ENCODE measurements around the gene WWP2.

WWP2 gene

DNA sequence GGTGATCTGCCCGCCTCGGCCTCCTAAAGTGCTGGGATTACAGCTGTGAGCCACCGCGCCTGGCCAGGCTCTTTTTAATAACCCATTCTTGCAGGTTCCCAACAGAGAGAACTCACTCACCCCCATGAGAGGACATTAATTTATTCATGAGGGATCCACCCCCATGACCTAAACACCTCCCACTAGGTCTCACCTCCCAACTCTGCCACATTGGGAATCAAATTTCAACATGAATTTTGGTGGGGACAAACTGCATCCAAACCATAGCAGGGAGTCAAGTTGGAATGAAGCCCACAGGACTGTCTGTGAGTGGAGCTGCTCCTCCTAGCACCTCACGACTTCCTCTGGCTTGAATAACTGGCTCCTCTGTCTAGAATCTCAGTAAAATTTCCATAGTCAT is 85.5 kb downstream of the WWP2 start:
- no peaks in the 10 kb centered on the region for H3F3A ChIP-seq (ENCODE audit: insufficient read depth, low read length)
- H3K27ac ChIP-seq (ENCODE audit: low read length), result no peak overlapping the region
- H3K9ac ChIP-seq (ENCODE audit: low read length), result no peak overlapping the region
- no peaks in the 10 kb centered on the region for H3K4me1 ChIP-seq (ENCODE audit: low read length)
- no peak overlapping the region for H2AFZ ChIP-seq (ENCODE audit: low read length)
- no peak for DNase-seq
- H3K36me3 ChIP-seq (replicated peaks; ENCODE audit: insufficient read depth, low read length), result no peaks in the 10 kb centered on the region
- no peaks in the 10 kb centered on the region for H3K79me2 ChIP-seq (ENCODE audit: low read length)
- no peaks in the 10 kb centered on the region for H3K9me3 ChIP-seq (replicated peaks; ENCODE audit: insufficient read depth, low read length)
- H4K20me1 ChIP-seq (ENCODE audit: insufficient read depth, low read length), result no peaks in the 10 kb centered on the region
- TF ChIP-seq EZH2phosphoT487 (IDR thresholded peaks at IDR 0.05; ENCODE audit: low read length) (no peak), EZH2 (optimal IDR thresholded peaks at IDR 0.05; ENCODE audit: low read depth, low read length) (no peak), CTCF (IDR thresholded peaks at IDR 0.05; ENCODE audit: low read length) (no peak)
- no peaks in the 10 kb centered on the region for H3K27me3 ChIP-seq (replicated peaks; ENCODE audit: insufficient read depth, low read length)
- no peaks in the 10 kb centered on the region for H3K9me2 ChIP-seq (replicated peaks; ENCODE audit: insufficient read depth, low read length)
- no peak overlapping the region for H3K4me3 ChIP-seq (ENCODE audit: low read length)
- no peak overlapping the region for H3K4me2 ChIP-seq (ENCODE audit: low read depth, low read length)

DNA sequence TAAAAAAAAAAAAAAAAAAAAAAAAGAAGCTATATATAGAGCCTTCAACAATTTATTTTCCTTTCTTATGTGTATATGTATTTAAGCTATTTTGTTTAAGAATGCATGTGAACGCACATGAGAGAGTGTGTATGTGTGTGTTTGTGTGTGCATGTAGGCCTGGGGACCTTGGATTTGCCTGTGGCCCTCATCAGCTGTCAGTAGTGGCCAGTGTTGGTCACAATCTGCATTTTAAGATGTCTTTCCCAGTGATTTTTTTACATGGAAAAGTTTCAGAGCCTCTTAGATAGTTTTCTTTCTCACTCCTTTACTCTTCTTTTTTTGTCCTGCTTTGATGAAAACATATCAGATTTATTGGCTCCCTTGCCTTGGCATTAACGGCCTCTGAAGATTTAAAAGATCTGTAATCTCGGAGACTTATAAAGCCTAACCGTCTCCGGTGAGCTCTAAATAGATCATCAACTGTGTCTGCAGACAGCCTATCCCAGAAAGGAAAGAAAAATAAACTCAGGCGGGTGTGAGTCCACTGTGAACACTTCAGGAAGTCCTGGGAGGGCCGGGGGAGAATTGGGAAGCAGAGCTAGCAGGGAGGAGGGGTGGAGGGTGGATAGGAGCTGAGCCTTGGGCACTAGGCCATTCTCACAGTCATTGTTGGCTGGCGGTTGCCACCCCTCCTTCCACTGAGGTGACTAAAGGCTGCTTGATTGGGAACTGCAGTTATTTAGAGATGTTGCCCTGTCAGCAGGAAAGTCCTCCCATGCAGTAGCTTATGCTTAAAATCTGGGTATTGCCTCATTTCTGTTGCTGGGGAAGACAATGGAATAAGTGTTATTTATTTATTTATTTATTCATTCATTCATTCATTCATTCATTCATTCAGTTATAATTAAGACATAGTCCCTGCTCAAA is 86.8 kb downstream of the WWP2 start:
- H4K20me1 ChIP-seq (ENCODE audit: insufficient read depth, low read length), result no peaks in the 10 kb centered on the region
- no peak overlapping the region for H2AFZ ChIP-seq (ENCODE audit: low read length)
- H3K79me2 ChIP-seq (ENCODE audit: low read length), result no peaks in the 10 kb centered on the region
- no peaks in the 10 kb centered on the region for H3F3A ChIP-seq (ENCODE audit: insufficient read depth, low read length)
- H3K9me2 ChIP-seq (replicated peaks; ENCODE audit: insufficient read depth, low read length), result no peaks in the 10 kb centered on the region
- H3K4me1 ChIP-seq (ENCODE audit: low read length), result no peaks in the 10 kb centered on the region
- DNase-seq, result no peak
- H3K4me2 ChIP-seq (ENCODE audit: low read depth, low read length), result no peak overlapping the region
- no peaks in the 10 kb centered on the region for H3K27me3 ChIP-seq (replicated peaks; ENCODE audit: insufficient read depth, low read length)
- H3K4me3 ChIP-seq (ENCODE audit: low read length), result no peak overlapping the region
- no peak overlapping the region for H3K27ac ChIP-seq (ENCODE audit: low read length)
- TF ChIP-seq EZH2phosphoT487 (IDR thresholded peaks at IDR 0.05; ENCODE audit: low read length) (no peak), EZH2 (optimal IDR thresholded peaks at IDR 0.05; ENCODE audit: low read depth, low read length) (no peak), CTCF (IDR thresholded peaks at IDR 0.05; ENCODE audit: low read length) (no peak)
- H3K36me3 ChIP-seq (replicated peaks; ENCODE audit: insufficient read depth, low read length), result no peaks in the 10 kb centered on the region
- no peaks in the 10 kb centered on the region for H3K9me3 ChIP-seq (replicated peaks; ENCODE audit: insufficient read depth, low read length)
- H3K9ac ChIP-seq (ENCODE audit: low read length), result no peak overlapping the region

- no peak overlapping the region for H3K27ac ChIP-seq (ENCODE audit: low read length)
- no peak for TF ChIP-seq EZH2 (optimal IDR thresholded peaks at IDR 0.05; ENCODE audit: low read depth, low read length)
- no peak for TF ChIP-seq CTCF (IDR thresholded peaks at IDR 0.05; ENCODE audit: low read length)
- TF ChIP-seq EZH2phosphoT487 (IDR thresholded peaks at IDR 0.05; ENCODE audit: low read length), result no peak
- H3K9me2 ChIP-seq (replicated peaks; ENCODE audit: insufficient read depth, low read length), result no peaks in the 10 kb centered on the region
- H3K9ac ChIP-seq (ENCODE audit: low read length), result no peak overlapping the region
- H3K27me3 ChIP-seq (replicated peaks; ENCODE audit: insufficient read depth, low read length), result no peaks in the 10 kb centered on the region
- H3K36me3 ChIP-seq (replicated peaks; ENCODE audit: insufficient read depth, low read length), result no peaks in the 10 kb centered on the region
- no peak overlapping the region for H3K4me2 ChIP-seq (ENCODE audit: low read depth, low read length)
- H3K4me1 ChIP-seq (ENCODE audit: low read length), result no peaks in the 10 kb centered on the region
- H3F3A ChIP-seq (ENCODE audit: insufficient read depth, low read length), result no peaks in the 10 kb centered on the region
- no peak overlapping the region for H2AFZ ChIP-seq (ENCODE audit: low read length)
- no peaks in the 10 kb centered on the region for H3K9me3 ChIP-seq (replicated peaks; ENCODE audit: insufficient read depth, low read length)
- DNase-seq, result no peak
- H3K4me3 ChIP-seq (ENCODE audit: low read length), result no peak overlapping the region
- no peaks in the 10 kb centered on the region for H3K79me2 ChIP-seq (ENCODE audit: low read length)
- no peaks in the 10 kb centered on the region for H4K20me1 ChIP-seq (ENCODE audit: insufficient read depth, low read length)
Observed at GRCh38 chr16:69851491-69852240, 89.5 kb downstream of the WWP2 start.

Data from MM.1S (cell line).